ENCODE data around the gene MTX3. TPM values are rescaled to one million over a fixed set of nuclear protein-coding genes. Genes with fewer than 3 reads are reported as not detected.

The MTX3 gene
- total and polyA plus RNA-seq, 3 experiments from 2014 or later: 1.3 to 22.8 (median 22.7) TPM

DNA sequence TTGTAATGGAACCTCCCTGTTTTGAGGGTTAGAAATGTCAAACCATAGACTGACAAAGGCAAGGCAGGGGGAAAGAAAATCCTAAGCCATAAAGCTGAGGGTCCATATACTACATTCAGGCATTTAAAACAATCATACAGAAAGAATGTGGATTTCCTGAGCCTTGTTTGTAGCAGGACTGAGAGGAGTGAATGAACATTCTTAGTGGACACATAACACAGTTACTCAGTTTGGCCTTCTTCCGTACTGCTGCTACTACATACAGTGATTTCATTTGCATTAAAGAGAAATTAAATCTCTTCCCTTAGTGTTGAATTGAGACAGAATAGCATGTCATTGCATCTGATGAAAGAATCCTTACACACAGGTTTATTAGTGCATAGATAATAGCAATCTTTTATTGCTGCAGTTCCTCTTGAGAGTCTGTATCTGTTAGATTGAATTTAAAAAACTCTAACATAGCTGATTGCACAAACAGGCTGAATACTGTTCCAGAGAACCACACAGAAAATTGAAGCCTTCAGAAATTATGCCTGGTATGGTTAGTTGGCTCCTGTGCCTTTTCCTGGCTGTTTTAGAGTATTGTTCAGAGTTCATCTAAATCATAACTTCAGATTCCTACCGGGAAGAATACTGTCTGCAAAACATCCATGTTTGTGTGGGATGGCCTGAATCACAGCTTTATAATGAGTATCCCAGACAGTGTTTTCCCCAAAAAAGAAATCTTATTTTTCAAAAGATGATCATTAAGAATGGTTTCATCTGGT is 2.0 kb upstream of the MTX3 start:
- Mint-ChIP-seq H3K27me3 (peaks cover 6 to 14% of the 10 kb centered on the region in 2 donors), H3K36me3 (peaks cover 10 to 16% (median 11%) of the 10 kb centered on the region in 3 donors), H3K4me1 (peaks cover 19 to 33% (median 27%) of the 10 kb centered on the region in 3 donors), H3K9me3 (no peaks in the 10 kb centered on the region), H3K27ac (no peak overlapping the region), H3K4me3 (peak overlapping the region in 1 of 7 donors; percentile 59)
- no peaks in the 10 kb centered on the region for H3K9me3 ChIP-seq (ENCODE audit: low read length)
- POLR2A ChIA-PET: no interaction called here
- H3K4me3 ChIP-seq (ENCODE audit: low read length): no peak overlapping the region
- peaks cover 4% of the 10 kb centered on the region for H3K27me3 ChIP-seq (ENCODE audit: insufficient read depth, low read length, poor library complexity, severe bottlenecking)
- CTCF ChIA-PET: interaction anchor here (1.7 kb wide), 1 partner anchor 90 kb away, joined by 3 read pairs; no protein-coding TSS in a partner anchor
- H3K4me1 ChIP-seq (ENCODE audit: insufficient read depth, low read length): peaks cover 10% of the 10 kb centered on the region
- H3K27ac ChIP-seq (ENCODE audit: low read depth, low read length): no peak overlapping the region
- DNase-seq: no peak
- H3K36me3 ChIP-seq (ENCODE audit: insufficient read depth, low read length): peaks cover 6% of the 10 kb centered on the region

DNA sequence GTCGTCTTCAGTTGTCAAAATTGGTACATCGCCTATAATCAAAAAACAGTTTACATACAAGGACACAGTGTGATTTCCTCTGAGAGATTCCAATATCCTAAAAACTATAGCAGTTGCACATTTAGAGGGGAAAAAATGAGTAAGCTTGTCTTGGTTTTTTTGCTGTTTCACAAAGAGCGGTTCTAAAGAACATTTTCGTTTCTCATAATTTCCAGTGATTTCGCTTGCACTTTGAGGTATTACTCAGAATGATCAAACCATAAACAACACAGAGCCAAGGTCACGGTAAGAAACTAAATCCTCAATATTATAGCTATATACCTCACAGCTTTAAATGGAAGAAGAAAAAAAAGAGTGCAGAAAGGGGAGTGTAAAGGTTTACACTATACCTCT is 861 bp downstream of the MTX3 start:
- ChIA-PET POLR2A (interaction anchor here (1.2 kb wide), 1 partner anchor 9 kb away, joined by 8 read pairs; no protein-coding TSS in a partner anchor), CTCF (no interaction called here)
- Histone ChIP-seq H3K4me1 (ENCODE audit: insufficient read depth, low read length) (peaks cover 10% of the 10 kb centered on the region), H3K27ac (ENCODE audit: low read depth, low read length) (peak overlapping the region; percentile 62), H3K27me3 (ENCODE audit: insufficient read depth, low read length, poor library complexity, severe bottlenecking) (peaks cover 4% of the 10 kb centered on the region), H3K9me3 (ENCODE audit: low read length) (no peaks in the 10 kb centered on the region), H3K36me3 (ENCODE audit: insufficient read depth, low read length) (peaks cover 14% of the 10 kb centered on the region), H3K4me3 (ENCODE audit: low read length) (peak overlapping the region; percentile 63)
- H3K4me1 Mint-ChIP-seq: peaks cover 21 to 37% (median 27%) of the 10 kb centered on the region in 3 donors
- H3K27me3 Mint-ChIP-seq: peaks cover 2 to 7% of the 10 kb centered on the region in 2 donors
- H3K36me3 Mint-ChIP-seq: peaks cover 14 to 42% (median 18%) of the 10 kb centered on the region in 3 donors
- peak overlapping the region; percentile 81 to 95 (median 92) for H3K27ac Mint-ChIP-seq
- H3K9me3 Mint-ChIP-seq: no peaks in the 10 kb centered on the region
- DNase-seq: peak in 1 of 5 donors; percentile 4
- peak overlapping the region; percentile 82 to 94 (median 88) for H3K4me3 Mint-ChIP-seq

DNA sequence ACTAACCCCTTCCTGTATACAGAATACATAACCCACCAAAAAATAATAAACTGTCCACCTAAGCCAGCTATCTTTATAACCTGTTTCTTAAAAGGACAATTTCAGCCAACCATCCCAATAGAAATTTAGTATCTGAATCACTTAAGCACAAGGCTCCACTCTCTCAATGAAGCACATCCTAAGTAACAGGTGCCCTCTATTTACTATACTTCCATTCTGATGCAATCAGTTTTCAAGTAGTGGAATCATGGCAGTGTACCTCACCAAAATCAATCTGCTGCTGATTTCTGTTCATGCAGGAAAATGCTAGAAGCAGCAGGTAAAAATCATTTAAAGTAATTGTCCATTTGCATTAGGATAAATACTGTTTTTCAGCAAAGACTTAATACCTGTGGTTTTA is 4.8 kb downstream of the MTX3 start:
- H3K36me3 Mint-ChIP-seq: peaks cover 11 to 76% (median 37%) of the 10 kb centered on the region in 3 donors
- peak overlapping the region in 2 of 8 donors; percentile 12 to 63 for H3K27ac Mint-ChIP-seq
- Histone ChIP-seq H3K27ac (ENCODE audit: low read depth, low read length) (no peak overlapping the region), H3K4me3 (ENCODE audit: low read length) (no peak overlapping the region), H3K4me1 (ENCODE audit: insufficient read depth, low read length) (peaks cover 11% of the 10 kb centered on the region), H3K27me3 (ENCODE audit: insufficient read depth, low read length, poor library complexity, severe bottlenecking) (no peaks in the 10 kb centered on the region), H3K9me3 (ENCODE audit: low read length) (no peaks in the 10 kb centered on the region), H3K36me3 (ENCODE audit: insufficient read depth, low read length) (peaks cover 25% of the 10 kb centered on the region)
- ChIA-PET CTCF (no interaction called here), POLR2A (interaction anchor here (0.5 kb wide), 1 partner anchor 578 kb away, joined by 4 read pairs; no protein-coding TSS in a partner anchor)
- DNase-seq: no peak
- H3K27me3 Mint-ChIP-seq: no peaks in the 10 kb centered on the region
- H3K4me1 Mint-ChIP-seq: peaks cover 23 to 40% (median 34%) of the 10 kb centered on the region in 3 donors
- H3K9me3 Mint-ChIP-seq: no peaks in the 10 kb centered on the region
- no peak overlapping the region for H3K4me3 Mint-ChIP-seq

GRCh38 chr5:79985288-79985687 is 5.8 kb downstream of the MTX3 start:
- POLR2A ChIA-PET: no interaction called here
- peaks cover 33% of the 10 kb centered on the region for H3K36me3 ChIP-seq (ENCODE audit: insufficient read depth, low read length)
- no peaks in the 10 kb centered on the region for H3K9me3 Mint-ChIP-seq
- no peak overlapping the region for H3K4me3 Mint-ChIP-seq
- H3K9me3 ChIP-seq (ENCODE audit: low read length): no peaks in the 10 kb centered on the region
- peaks cover 22 to 41% (median 30%) of the 10 kb centered on the region in 3 donors for H3K4me1 Mint-ChIP-seq
- peaks cover 17% of the 10 kb centered on the region for H3K4me1 ChIP-seq (ENCODE audit: insufficient read depth, low read length)
- peaks cover 11 to 71% (median 40%) of the 10 kb centered on the region in 3 donors for H3K36me3 Mint-ChIP-seq
- H3K27me3 ChIP-seq (ENCODE audit: insufficient read depth, low read length, poor library complexity, severe bottlenecking): no peaks in the 10 kb centered on the region
- CTCF ChIA-PET: no interaction called here
- H3K4me3 ChIP-seq (ENCODE audit: low read length): no peak overlapping the region
- no peak overlapping the region for H3K27ac Mint-ChIP-seq
- H3K27ac ChIP-seq (ENCODE audit: low read depth, low read length): no peak overlapping the region
- no peaks in the 10 kb centered on the region for H3K27me3 Mint-ChIP-seq
- no peak for DNase-seq

DNA sequence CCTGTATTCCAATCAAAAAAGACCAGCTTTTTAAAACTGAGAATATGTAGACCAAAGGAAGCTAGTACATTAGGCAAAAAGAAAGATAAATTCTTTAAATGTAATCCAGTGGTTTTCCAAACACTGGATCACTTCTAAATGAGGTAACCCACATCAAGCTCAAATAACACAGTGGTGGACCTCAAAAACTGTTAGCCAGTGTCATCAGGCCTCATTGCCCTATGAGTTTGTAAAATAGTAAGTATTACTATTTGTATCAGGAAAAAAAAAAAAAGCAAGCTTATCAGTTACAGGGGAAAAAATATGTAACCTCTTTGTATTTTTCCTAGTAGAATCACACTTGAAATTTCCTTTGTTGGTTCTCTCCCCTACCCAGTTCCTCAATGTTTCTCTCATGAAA is 6.7 kb downstream of the MTX3 start:
- ChIA-PET POLR2A (no interaction called here), CTCF (interaction anchor here (0.8 kb wide), 1 partner anchor 323 kb away, joined by 3 read pairs; no protein-coding TSS in a partner anchor)
- Histone ChIP-seq H3K27me3 (ENCODE audit: insufficient read depth, low read length, poor library complexity, severe bottlenecking) (no peaks in the 10 kb centered on the region), H3K9me3 (ENCODE audit: low read length) (no peaks in the 10 kb centered on the region), H3K4me3 (ENCODE audit: low read length) (no peak overlapping the region), H3K4me1 (ENCODE audit: insufficient read depth, low read length) (peaks cover 18% of the 10 kb centered on the region), H3K27ac (ENCODE audit: low read depth, low read length) (no peak overlapping the region), H3K36me3 (ENCODE audit: insufficient read depth, low read length) (peaks cover 33% of the 10 kb centered on the region)
- Mint-ChIP-seq H3K36me3 (peaks cover 11 to 76% (median 41%) of the 10 kb centered on the region in 3 donors), H3K27ac (peak overlapping the region in 1 of 8 donors; percentile 33), H3K27me3 (no peaks in the 10 kb centered on the region), H3K4me3 (peak overlapping the region in 1 of 7 donors; percentile 23), H3K4me1 (peaks cover 18 to 36% (median 23%) of the 10 kb centered on the region in 3 donors), H3K9me3 (no peaks in the 10 kb centered on the region)
- DNase-seq: no peak

- H3K4me1 Mint-ChIP-seq: peaks cover 18 to 31% (median 20%) of the 10 kb centered on the region in 3 donors
- no peak overlapping the region for H3K27ac ChIP-seq (ENCODE audit: low read depth, low read length)
- peak overlapping the region in 1 of 8 donors; percentile 15 for H3K27ac Mint-ChIP-seq
- H3K9me3 ChIP-seq (ENCODE audit: low read length): no peaks in the 10 kb centered on the region
- no peak overlapping the region for H3K4me3 Mint-ChIP-seq
- peaks cover 11 to 82% (median 44%) of the 10 kb centered on the region in 3 donors for H3K36me3 Mint-ChIP-seq
- H3K4me1 ChIP-seq (ENCODE audit: insufficient read depth, low read length): peaks cover 18% of the 10 kb centered on the region
- no peaks in the 10 kb centered on the region for H3K27me3 ChIP-seq (ENCODE audit: insufficient read depth, low read length, poor library complexity, severe bottlenecking)
- no peak for DNase-seq
- CTCF ChIA-PET: no interaction called here
- no peaks in the 10 kb centered on the region for H3K27me3 Mint-ChIP-seq
- H3K4me3 ChIP-seq (ENCODE audit: low read length): no peak overlapping the region
- peaks cover 33% of the 10 kb centered on the region for H3K36me3 ChIP-seq (ENCODE audit: insufficient read depth, low read length)
- POLR2A ChIA-PET: interaction anchor here (0.6 kb wide), 1 partner anchor 127 kb away, joined by 9 read pairs; no protein-coding TSS in a partner anchor
- H3K9me3 Mint-ChIP-seq: no peaks in the 10 kb centered on the region
These were observed 7.4 kb downstream of the MTX3 start for GRCh38 chr5:79983618-79984017.

- H3K36me3 ChIP-seq (ENCODE audit: insufficient read depth, low read length): peaks cover 26% of the 10 kb centered on the region
- H3K9me3 ChIP-seq (ENCODE audit: low read length): no peaks in the 10 kb centered on the region
- ChIA-PET POLR2A (no interaction called here), CTCF (no interaction called here)
- Mint-ChIP-seq H3K27me3 (no peaks in the 10 kb centered on the region), H3K36me3 (peaks cover 21 to 84% (median 47%) of the 10 kb centered on the region in 3 donors), H3K4me1 (peaks cover 18 to 31% (median 19%) of the 10 kb centered on the region in 3 donors), H3K9me3 (no peaks in the 10 kb centered on the region), H3K27ac (peak overlapping the region in 2 of 8 donors; percentile 25 to 54), H3K4me3 (no peak overlapping the region)
- no peak for DNase-seq
- no peak overlapping the region for H3K4me3 ChIP-seq (ENCODE audit: low read length)
- H3K27me3 ChIP-seq (ENCODE audit: insufficient read depth, low read length, poor library complexity, severe bottlenecking): no peaks in the 10 kb centered on the region
- H3K27ac ChIP-seq (ENCODE audit: low read depth, low read length): no peak overlapping the region
- H3K4me1 ChIP-seq (ENCODE audit: insufficient read depth, low read length): peaks cover 18% of the 10 kb centered on the region
These were observed 8.9 kb downstream of the MTX3 start for GRCh38 chr5:79982136-79982535.
